Mucosa of descending colon (tissue), 3 donors: ENCODE measurements around the gene ANKHD1. TPM values are rescaled to one million over a fixed set of nuclear protein-coding genes. Genes with fewer than 3 reads are reported as not detected.

Experiments
- ATAC-seq: fragments of 200-7000 bp; cut with Tn5 transposase; one replicate; pipeline ENCODE4 v1.9.1; 2020; ENCODE audit warnings: mild to moderate bottlenecking, moderate library complexity
- DNase-seq, 3 donors: peaks; one replicate each; pipeline ENCODE4 v3.0.0-alpha.2; 2020
- H3K36me3 ChIP-seq: fragments of 200-600 bp; one replicate; pipeline ENCODE4 v1.8.0; 2021; ENCODE audit warnings: low read depth, mild to moderate bottlenecking
- H3K4me1 ChIP-seq: fragments of 200-600 bp; one replicate; pipeline ENCODE4 v1.8.0; 2021; ENCODE audit warnings: low read depth, mild to moderate bottlenecking
- H3K4me3 ChIP-seq: fragments of 200-600 bp; one replicate; pipeline ENCODE4 v1.8.0; 2021; ENCODE audit warnings: mild to moderate bottlenecking
- H3K9me3 ChIP-seq: fragments of 200-600 bp; one replicate; pipeline ENCODE4 v1.8.0; 2021; ENCODE audit warnings: mild to moderate bottlenecking
- intact Hi-C, 2 donors: fragments of 100-400 bp; cut with DNase I in 1 of 2; cut with micrococcal nuclease in 1 of 2; formaldehyde crosslinking; loops; one replicate each; pipeline versions ENCODE4 v1.11.0 to v1.11.1; 2022; cut with DNase I, micrococcal nuclease
- total RNA-seq, 3 donors: library from RNA; stranded (reverse); fragmentation: NEBNext Ultra II Directional in 2 of 3; extraction: Animal tissue kit (Norgen Biotek cat#: 25700) in 2 of 3; gene quantifications; one replicate each; pipeline versions ENCODE4 v1.2.1 to v1.2.4, GENCODE V29; 2021 to 2023
- TF ChIP-seq, protein P1 (sequence below): fragments of 200-600 bp; IDR thresholded peaks from one replicate; pipeline ENCODE4 v1.8.0; 2022; ENCODE audit warnings: antibody characterized with exemption, mild to moderate bottlenecking
- donor health status: DM: no; HTN: no; CAD: no; lungs with moderate emphysema.
- donor health status: DM: no; HTN: no; CAD: no.
- donor health status: DM: no; HTN: yes; CAD: no.

Gene ANKHD1
- total RNA-seq, 3 donors from 2014 or later: 134 to 135 (median 134) TPM

DNA sequence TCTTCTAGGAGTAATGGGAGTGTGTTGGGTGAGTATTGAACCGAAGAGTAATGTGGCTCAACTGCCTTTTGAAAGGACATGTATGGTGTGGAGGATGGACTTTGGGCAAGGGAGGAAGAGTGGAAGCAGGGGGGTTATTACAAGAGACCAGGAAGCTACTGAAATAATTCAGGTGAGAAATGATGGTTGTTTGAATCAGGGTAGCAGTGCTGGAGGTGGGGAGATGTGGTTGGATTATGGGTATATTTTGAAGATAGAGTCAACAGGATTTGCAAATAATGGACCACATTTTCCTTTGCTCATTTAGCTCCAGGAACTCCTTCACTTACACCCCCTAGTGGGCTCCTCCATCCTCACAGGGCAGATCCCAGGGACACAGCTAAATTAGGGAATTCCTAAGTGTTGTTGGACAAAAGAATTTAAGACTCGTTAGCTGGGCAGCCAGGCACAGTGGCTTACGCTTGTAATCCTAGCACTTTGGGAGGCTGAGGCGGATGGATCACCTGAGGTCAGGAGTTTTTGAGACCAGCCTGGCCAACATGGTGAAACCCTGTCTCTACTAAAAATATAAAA lies 42.8 kb upstream of the ANKHD1 start:
- no peak for ATAC-seq
- Histone ChIP-seq H3K4me3 (no peak overlapping the region), H3K9me3 (no peaks in the 10 kb centered on the region), H3K36me3 (no peaks in the 10 kb centered on the region), H3K4me1 (peaks cover 10% of the 10 kb centered on the region)
- no peak for DNase-seq
- intact Hi-C loops: loop anchor here in 1 of 2 donors (5.0 kb wide), 1 partner anchor 117 kb away; no protein-coding TSS in a partner anchor
- TF ChIP-seq, protein P1, sequence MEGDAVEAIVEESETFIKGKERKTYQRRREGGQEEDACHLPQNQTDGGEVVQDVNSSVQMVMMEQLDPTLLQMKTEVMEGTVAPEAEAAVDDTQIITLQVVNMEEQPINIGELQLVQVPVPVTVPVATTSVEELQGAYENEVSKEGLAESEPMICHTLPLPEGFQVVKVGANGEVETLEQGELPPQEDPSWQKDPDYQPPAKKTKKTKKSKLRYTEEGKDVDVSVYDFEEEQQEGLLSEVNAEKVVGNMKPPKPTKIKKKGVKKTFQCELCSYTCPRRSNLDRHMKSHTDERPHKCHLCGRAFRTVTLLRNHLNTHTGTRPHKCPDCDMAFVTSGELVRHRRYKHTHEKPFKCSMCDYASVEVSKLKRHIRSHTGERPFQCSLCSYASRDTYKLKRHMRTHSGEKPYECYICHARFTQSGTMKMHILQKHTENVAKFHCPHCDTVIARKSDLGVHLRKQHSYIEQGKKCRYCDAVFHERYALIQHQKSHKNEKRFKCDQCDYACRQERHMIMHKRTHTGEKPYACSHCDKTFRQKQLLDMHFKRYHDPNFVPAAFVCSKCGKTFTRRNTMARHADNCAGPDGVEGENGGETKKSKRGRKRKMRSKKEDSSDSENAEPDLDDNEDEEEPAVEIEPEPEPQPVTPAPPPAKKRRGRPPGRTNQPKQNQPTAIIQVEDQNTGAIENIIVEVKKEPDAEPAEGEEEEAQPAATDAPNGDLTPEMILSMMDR: no peak

DNA sequence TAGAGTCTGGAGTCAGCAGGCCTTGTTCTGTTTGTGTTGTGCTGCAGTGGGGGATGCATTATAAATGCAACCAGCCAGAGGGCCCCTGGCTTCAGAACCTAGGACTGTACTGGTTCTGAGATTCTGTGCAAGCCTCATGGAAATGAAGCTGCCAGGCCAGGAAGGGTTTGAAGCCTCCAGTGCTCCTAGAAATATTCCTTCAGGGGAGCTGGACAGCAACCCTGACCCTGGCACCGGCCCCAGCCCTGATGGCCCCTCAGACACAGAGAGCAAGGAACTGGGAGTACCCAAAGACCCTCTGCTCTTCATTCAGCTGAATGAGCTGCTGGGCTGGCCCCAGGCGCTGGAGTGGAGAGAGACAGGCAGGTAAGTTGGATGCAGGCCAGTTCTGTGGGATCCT lies 41.5 kb upstream of the ANKHD1 start, which contains the start of gene SLC4A9:
SLC4A9 (plus strand) TSS at position 94 of the 400 bp plus-strand sequence; CDS start at position 137, 43 bp downstream.
- TF ChIP-seq, protein P1: no peak
- H3K4me3 ChIP-seq: no peak within 1 kb of the TSS
- no peak for DNase-seq
- peaks cover 10% of the 10 kb centered on the region for H3K4me1 ChIP-seq
- no peaks in the 10 kb centered on the region for H3K9me3 ChIP-seq
- ATAC-seq: no peak
- intact Hi-C loops: loop anchor here in 1 of 2 donors (10.0 kb wide), 2 partner anchors 185 to 355 kb away; partner anchors contain the start of gene EIF4EBP3
- no peaks in the 10 kb centered on the region for H3K36me3 ChIP-seq

- DNase-seq (no peak), ATAC-seq (no peak)
- Histone ChIP-seq H3K36me3 (no peaks in the 10 kb centered on the region), H3K4me3 (no peak overlapping the region), H3K4me1 (peaks cover 10% of the 10 kb centered on the region), H3K9me3 (no peaks in the 10 kb centered on the region)
- TF ChIP-seq, protein P1: no peak
- intact Hi-C loops: loop anchor here in 1 of 2 donors (10.0 kb wide), 2 partner anchors 184 to 354 kb away; partner anchors contain the start of gene EIF4EBP3
Measured at GRCh38 chr5:140360681-140361479, 40.8 kb upstream of the ANKHD1 start.

GRCh38 chr5:140361901-140362300 lies 39.7 kb upstream of the ANKHD1 start:
- intact Hi-C loops: loop anchor here in 1 of 2 donors (10.0 kb wide), 2 partner anchors 183 to 353 kb away; partner anchors contain the start of gene EIF4EBP3
- no peak for DNase-seq
- no peaks in the 10 kb centered on the region for H3K9me3 ChIP-seq
- TF ChIP-seq, protein P1: no peak
- H3K4me1 ChIP-seq: peaks cover 13% of the 10 kb centered on the region
- no peak overlapping the region for H3K4me3 ChIP-seq
- H3K36me3 ChIP-seq: no peaks in the 10 kb centered on the region
- ATAC-seq: no peak

GRCh38 chr5:140362311-140362710 lies 39.3 kb upstream of the ANKHD1 start:
- no peak for DNase-seq
- intact Hi-C loops: loop anchor here in 1 of 2 donors (10.0 kb wide), 2 partner anchors 182 to 352 kb away; partner anchors contain the start of gene EIF4EBP3
- Histone ChIP-seq H3K4me1 (peaks cover 15% of the 10 kb centered on the region), H3K4me3 (no peak overlapping the region), H3K36me3 (no peaks in the 10 kb centered on the region), H3K9me3 (no peaks in the 10 kb centered on the region)
- TF ChIP-seq, protein P1: no peak
- no peak for ATAC-seq
